PFSK-1 (cell line): Measurements from ENCODE around the gene LAMC3.

Experiments used
- POLR2AphosphoS5 ChIP-seq: IDR thresholded peaks from 2 replicates; pipeline ENCODE4 v1.6.1; 2012; ENCODE audit warnings: low read depth, mild to moderate bottlenecking, control low read depth, low read length, moderate library complexity
- REST ChIP-seq, 2 experiments: IDR thresholded peaks; 2 replicates each; pipeline versions ENCODE4 v1.6.1 to v1.8.0; 2011 to 2012; ENCODE audit warnings: low read depth in 2 of 2, low read length in 2 of 2, control low read depth in 1 of 2, inconsistent platforms in 1 of 2, mild to moderate bottlenecking in 1 of 2, moderate library complexity in 1 of 2; ENCODE audit not compliant: insufficient read depth in 1 of 2
- TAF1 ChIP-seq: IDR thresholded peaks from 2 replicates; pipeline ENCODE4 v1.6.1; 2012; ENCODE audit warnings: low read length, control low read depth, borderline replicate concordance; ENCODE audit not compliant: insufficient read depth

GRCh38 chr9:131001990-131002389 lies 7.0 kb upstream of the LAMC3 start:
- TF ChIP-seq POLR2AphosphoS5 = no peak
- no peak for TF ChIP-seq REST (IDR thresholded peaks at IDR 0.05; ENCODE audit: insufficient read depth in 1 of 2, low read depth in 2 of 2, low read length in 2 of 2)
- TF ChIP-seq TAF1 = no peak
